ENCODE measurements around the gene RXFP1.
A peak's percentile ranks its signal among the peaks of the same experiment; 100 is the strongest.

RXFP1 gene

DNA sequence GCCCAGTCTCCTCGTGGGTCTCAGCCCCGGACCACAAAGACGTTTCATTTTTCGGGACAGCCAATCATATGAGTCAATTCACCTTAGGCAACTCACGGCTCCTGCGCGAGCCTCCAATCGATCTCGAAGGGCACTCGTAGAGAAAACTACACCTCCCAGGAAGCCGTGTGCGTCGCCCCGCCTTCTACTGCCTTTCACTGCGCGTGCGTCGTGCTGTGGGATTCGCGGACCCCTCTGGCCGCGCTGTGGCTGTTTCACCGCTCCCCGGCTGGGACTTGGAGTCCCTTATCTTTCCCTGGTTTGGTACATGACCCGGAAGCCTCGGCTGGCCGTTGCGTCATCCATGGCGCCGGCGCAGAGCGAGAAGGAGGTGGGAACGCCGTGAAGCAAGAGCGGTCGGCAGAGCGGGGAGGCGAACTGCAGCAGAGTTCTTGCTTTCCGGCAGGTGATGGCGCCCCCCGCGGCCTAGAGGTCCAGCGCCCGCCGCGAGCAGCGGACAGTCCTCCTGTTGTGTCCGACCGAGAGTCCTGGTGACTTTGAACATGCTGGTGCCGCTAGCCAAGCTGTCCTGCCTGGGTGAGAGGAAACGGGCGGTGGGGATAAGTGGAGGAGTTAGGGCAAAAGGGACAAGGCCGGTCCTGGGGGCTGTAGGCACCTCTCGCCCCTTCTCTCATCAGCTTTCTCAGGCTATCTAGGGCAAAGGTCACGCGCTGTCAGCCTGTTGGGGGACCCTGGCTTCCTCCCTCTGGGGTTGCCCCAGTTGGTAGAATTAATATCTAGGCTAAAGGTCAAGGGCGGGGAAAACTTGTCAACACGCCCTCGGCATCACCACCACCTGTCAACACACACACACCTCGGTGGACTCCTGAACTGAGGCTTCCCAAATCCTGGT lies 150.5 kb downstream of the RXFP1 start, which contains the start of gene ETFDH:
ETFDH (plus strand) TSS at position 382 of the 892 bp plus-strand sequence; CDS start at position 543, 161 bp downstream.
- TF ChIP-seq ZNF70 (CRISPR knock-in tag; IDR thresholded peaks at IDR 0.05) (0 out of 2 replicates have a peak, but pooled peaks have one; percentile 19), ESRRG (CRISPR knock-in tag; IDR thresholded peaks at IDR 0.05) (no peak)
- TF ChIP-seq, protein P1, sequence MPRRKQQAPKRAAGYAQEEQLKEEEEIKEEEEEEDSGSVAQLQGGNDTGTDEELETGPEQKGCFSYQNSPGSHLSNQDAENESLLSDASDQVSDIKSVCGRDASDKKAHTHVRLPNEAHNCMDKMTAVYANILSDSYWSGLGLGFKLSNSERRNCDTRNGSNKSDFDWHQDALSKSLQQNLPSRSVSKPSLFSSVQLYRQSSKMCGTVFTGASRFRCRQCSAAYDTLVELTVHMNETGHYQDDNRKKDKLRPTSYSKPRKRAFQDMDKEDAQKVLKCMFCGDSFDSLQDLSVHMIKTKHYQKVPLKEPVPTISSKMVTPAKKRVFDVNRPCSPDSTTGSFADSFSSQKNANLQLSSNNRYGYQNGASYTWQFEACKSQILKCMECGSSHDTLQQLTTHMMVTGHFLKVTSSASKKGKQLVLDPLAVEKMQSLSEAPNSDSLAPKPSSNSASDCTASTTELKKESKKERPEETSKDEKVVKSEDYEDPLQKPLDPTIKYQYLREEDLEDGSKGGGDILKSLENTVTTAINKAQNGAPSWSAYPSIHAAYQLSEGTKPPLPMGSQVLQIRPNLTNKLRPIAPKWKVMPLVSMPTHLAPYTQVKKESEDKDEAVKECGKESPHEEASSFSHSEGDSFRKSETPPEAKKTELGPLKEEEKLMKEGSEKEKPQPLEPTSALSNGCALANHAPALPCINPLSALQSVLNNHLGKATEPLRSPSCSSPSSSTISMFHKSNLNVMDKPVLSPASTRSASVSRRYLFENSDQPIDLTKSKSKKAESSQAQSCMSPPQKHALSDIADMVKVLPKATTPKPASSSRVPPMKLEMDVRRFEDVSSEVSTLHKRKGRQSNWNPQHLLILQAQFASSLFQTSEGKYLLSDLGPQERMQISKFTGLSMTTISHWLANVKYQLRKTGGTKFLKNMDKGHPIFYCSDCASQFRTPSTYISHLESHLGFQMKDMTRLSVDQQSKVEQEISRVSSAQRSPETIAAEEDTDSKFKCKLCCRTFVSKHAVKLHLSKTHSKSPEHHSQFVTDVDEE (CRISPR knock-in tag; IDR thresholded peaks at IDR 0.05): peak; percentile 51; the same call in 1 of the 2 replicates
- peak; percentile 92 for ATAC-seq

DNA sequence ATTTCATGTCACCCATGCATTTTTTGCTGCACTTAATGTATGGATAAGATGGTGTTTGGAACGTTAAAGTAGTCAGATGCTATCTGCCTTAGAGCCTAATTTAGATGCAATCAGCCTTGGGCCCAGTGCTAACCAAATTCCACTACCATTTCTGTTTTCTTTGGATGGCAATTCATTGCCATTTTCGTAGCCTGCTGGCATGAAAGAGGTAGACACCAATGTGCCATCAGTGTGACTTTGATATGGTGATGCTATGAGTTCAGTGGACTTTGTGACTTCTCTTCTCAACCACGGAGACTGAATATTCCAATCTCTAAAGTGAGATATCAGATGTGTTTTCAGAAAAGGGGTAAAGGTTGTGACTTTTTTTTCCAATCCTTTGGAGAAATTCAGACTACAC lies 152.0 kb downstream of the RXFP1 start:
- no peak for TF ChIP-seq BACH2 (CRISPR knock-in tag; IDR thresholded peaks at IDR 0.05; ENCODE audit: borderline replicate concordance)
- TF ChIP-seq ZFP30 (CRISPR knock-in tag; IDR thresholded peaks at IDR 0.05): no peak
- no peak for TF ChIP-seq ZFP3 (CRISPR knock-in tag; IDR thresholded peaks at IDR 0.05)
- TF ChIP-seq CSDC2 (CRISPR knock-in tag; IDR thresholded peaks at IDR 0.05): no peak
- no peak for TF ChIP-seq SNAI2 (CRISPR knock-in tag; IDR thresholded peaks at IDR 0.05)
- no peak for TF ChIP-seq ISL1 (CRISPR knock-in tag; IDR thresholded peaks at IDR 0.05)
- no peak for TF ChIP-seq GLIS3 (CRISPR knock-in tag; IDR thresholded peaks at IDR 0.05)
- no peak for TF ChIP-seq TCF4 (CRISPR knock-in tag; IDR thresholded peaks at IDR 0.05; ENCODE audit: borderline replicate concordance)
- TF ChIP-seq, protein P1 (CRISPR knock-in tag; IDR thresholded peaks at IDR 0.05): no peak
- no peak for TF ChIP-seq TOX (CRISPR knock-in tag; IDR thresholded peaks at IDR 0.05; ENCODE audit: borderline replicate concordance)
- TF ChIP-seq, protein P2, sequence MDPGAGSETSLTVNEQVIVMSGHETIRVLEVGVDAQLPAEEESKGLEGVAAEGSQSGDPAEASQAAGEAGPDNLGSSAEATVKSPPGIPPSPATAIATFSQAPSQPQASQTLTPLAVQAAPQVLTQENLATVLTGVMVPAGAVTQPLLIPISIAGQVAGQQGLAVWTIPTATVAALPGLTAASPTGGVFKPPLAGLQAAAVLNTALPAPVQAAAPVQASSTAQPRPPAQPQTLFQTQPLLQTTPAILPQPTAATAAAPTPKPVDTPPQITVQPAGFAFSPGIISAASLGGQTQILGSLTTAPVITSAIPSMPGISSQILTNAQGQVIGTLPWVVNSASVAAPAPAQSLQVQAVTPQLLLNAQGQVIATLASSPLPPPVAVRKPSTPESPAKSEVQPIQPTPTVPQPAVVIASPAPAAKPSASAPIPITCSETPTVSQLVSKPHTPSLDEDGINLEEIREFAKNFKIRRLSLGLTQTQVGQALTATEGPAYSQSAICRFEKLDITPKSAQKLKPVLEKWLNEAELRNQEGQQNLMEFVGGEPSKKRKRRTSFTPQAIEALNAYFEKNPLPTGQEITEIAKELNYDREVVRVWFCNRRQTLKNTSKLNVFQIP (CRISPR knock-in tag; IDR thresholded peaks at IDR 0.05; ENCODE audit: borderline replicate concordance, low read depth): no peak
- no peak for TF ChIP-seq ARNTL (CRISPR knock-in tag; IDR thresholded peaks at IDR 0.05; ENCODE audit: borderline replicate concordance, low read depth)
- no peak for TF ChIP-seq ESRRG (CRISPR knock-in tag; IDR thresholded peaks at IDR 0.05)
- no peak for TF ChIP-seq ZNF8 (CRISPR knock-in tag; IDR thresholded peaks at IDR 0.05)
- no peak for TF ChIP-seq ZNF565 (CRISPR knock-in tag; conservative IDR thresholded peaks at IDR 0.05; ENCODE audit: low read depth)
- no peak for ATAC-seq

DNA sequence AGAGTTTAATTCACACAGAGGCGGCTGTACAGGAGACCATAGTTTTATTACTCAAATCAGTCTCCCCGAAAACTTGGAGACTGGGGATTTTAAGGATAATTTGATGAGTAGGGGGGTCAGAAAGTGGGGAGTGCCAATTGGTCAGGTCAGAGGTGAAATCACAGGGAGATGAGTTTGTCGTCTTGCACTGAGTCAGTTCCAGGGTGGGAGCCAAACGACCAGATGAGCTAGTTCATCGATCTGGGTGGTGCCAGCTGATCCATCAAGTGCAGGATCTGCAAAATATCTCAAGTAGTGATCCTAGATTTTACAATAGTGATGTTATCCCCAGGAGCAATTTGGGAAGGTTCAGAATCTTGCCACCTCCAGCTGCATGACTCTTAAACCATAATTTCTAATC lies 154.4 kb downstream of the RXFP1 start:
- ATAC-seq: no peak
- no peak for TF ChIP-seq TCF4 (CRISPR knock-in tag; IDR thresholded peaks at IDR 0.05; ENCODE audit: borderline replicate concordance)
- TF ChIP-seq ZNF70 (CRISPR knock-in tag; IDR thresholded peaks at IDR 0.05): no peak
- TF ChIP-seq, protein P2 (CRISPR knock-in tag; IDR thresholded peaks at IDR 0.05; ENCODE audit: borderline replicate concordance, low read depth): no peak
- TF ChIP-seq ZFP30 (CRISPR knock-in tag; IDR thresholded peaks at IDR 0.05): no peak
- no peak for TF ChIP-seq ZC3H10 (CRISPR knock-in tag; IDR thresholded peaks at IDR 0.05)
- TF ChIP-seq, protein P1 (CRISPR knock-in tag; IDR thresholded peaks at IDR 0.05): no peak
- no peak for TF ChIP-seq ZNF565 (CRISPR knock-in tag; conservative IDR thresholded peaks at IDR 0.05; ENCODE audit: low read depth)
- TF ChIP-seq ESRRG (CRISPR knock-in tag; IDR thresholded peaks at IDR 0.05): no peak
- no peak for TF ChIP-seq ZNF8 (CRISPR knock-in tag; IDR thresholded peaks at IDR 0.05)
- TF ChIP-seq, protein P3, sequence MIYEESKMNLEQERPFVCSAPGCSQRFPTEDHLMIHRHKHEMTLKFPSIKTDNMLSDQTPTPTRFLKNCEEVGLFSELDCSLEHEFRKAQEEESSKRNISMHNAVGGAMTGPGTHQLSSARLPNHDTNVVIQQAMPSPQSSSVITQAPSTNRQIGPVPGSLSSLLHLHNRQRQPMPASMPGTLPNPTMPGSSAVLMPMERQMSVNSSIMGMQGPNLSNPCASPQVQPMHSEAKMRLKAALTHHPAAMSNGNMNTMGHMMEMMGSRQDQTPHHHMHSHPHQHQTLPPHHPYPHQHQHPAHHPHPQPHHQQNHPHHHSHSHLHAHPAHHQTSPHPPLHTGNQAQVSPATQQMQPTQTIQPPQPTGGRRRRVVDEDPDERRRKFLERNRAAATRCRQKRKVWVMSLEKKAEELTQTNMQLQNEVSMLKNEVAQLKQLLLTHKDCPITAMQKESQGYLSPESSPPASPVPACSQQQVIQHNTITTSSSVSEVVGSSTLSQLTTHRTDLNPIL (CRISPR knock-in tag; IDR thresholded peaks at IDR 0.05; ENCODE audit: low read depth): no peak
- TF ChIP-seq SNAI2 (CRISPR knock-in tag; IDR thresholded peaks at IDR 0.05): no peak
- no peak for TF ChIP-seq ARNTL (CRISPR knock-in tag; IDR thresholded peaks at IDR 0.05; ENCODE audit: borderline replicate concordance, low read depth)
- no peak for TF ChIP-seq ISL1 (CRISPR knock-in tag; IDR thresholded peaks at IDR 0.05)
- no peak for TF ChIP-seq PPARA (CRISPR knock-in tag; IDR thresholded peaks at IDR 0.05; ENCODE audit: borderline replicate concordance)
- TF ChIP-seq CSDC2 (CRISPR knock-in tag; IDR thresholded peaks at IDR 0.05): no peak

All from SK-N-SH treated with all-trans-retinoic acid at 6 μM for 48 hours (cell line).